Endothelial cell of umbilical vein (primary cell): ENCODE data around the gene APC2. TPM values are rescaled to one million over a fixed set of nuclear protein-coding genes. Genes with fewer than 3 reads are reported as not detected.

Source experiments
- BruUV-seq: library from RNA; stranded (reverse); fragments of 400-500 nt; replicated peaks from 2 replicates; lab custom pipeline; 2021; lab: Mats Ljungman, UMichigan
- CTCF ChIA-PET: fragments of 300-600, 350-600 bp; sonication (Branson Sonifier 250); formaldehyde crosslinking; loops from one replicate; lab custom pipeline; 2021; ENCODE audit warnings: antibody characterized with exemption, inconsistent platforms; lab: Charles Lee
- POLR2A ChIA-PET: fragments of 300-600, 350-600 bp; sonication (Branson Sonifier 250); formaldehyde crosslinking; loops from one replicate; lab custom pipeline; 2021; ENCODE audit warnings: antibody characterized with exemption, inconsistent platforms; lab: Charles Lee
- DNase-seq: peaks from one replicate; pipeline ENCODE4 v3.0.0-alpha.2; 2011; ENCODE audit warnings: low read depth, low spot score
- FAIRE-seq: peaks from 2 replicates; lab custom pipeline; 2011; peaks lifted over from hg19 to GRCh38; lab: Jason Lieb, UNC
- H2AFZ ChIP-seq: 2 replicates; pipeline ENCODE4 v1.6.0; 2012; ENCODE audit warnings: low read depth, low read length, control low read depth, inconsistent platforms
- H3K27ac ChIP-seq: 2 replicates; pipeline ENCODE4 v1.5.1; 2011; ENCODE audit warnings: low read depth, mild to moderate bottlenecking, control low read depth, low read length, moderate library complexity; ENCODE audit not compliant: insufficient read depth
- H3K27me3 ChIP-seq, 2 experiments: 2 replicates each; pipeline versions ENCODE4 v1.6.0 to v1.6.1; 2011; ENCODE audit warnings: low read length in 2 of 2, mixed read lengths in 1 of 2; ENCODE audit not compliant: control insufficient read depth in 2 of 2, insufficient read depth in 2 of 2
- H3K36me3 ChIP-seq, 2 experiments: 2 replicates in 1 of 2; 3 replicates in 1 of 2; pipeline ENCODE4 v1.5.1; 2011; ENCODE audit warnings: low read length in 2 of 2, mild to moderate bottlenecking in 1 of 2, moderate library complexity in 1 of 2; ENCODE audit not compliant: control insufficient read depth in 2 of 2, insufficient read depth in 2 of 2; ENCODE audit errors: extremely low read depth in 1 of 2
- H3K4me1 ChIP-seq: 3 replicates; pipeline ENCODE4 v1.5.1; 2011; ENCODE audit warnings: mild to moderate bottlenecking, low read length; ENCODE audit not compliant: control insufficient read depth, insufficient read depth; ENCODE audit errors: extremely low read depth
- H3K4me2 ChIP-seq: 2 replicates; pipeline ENCODE4 v1.6.1; 2011; ENCODE audit warnings: low read length, control low read depth, mixed read lengths; ENCODE audit not compliant: insufficient read depth
- H3K4me3 ChIP-seq, 3 experiments: fragments of 200-600 bp in 1 of 3; sonication (generic), shearing (Covaris generic) in 1 of 3; replicated peaks in 1 of 3; 2 replicates each; pipeline ENCODE4 v1.5.1; 2011 to 2016; ENCODE audit warnings: control low read depth in 3 of 3, low read length in 3 of 3, mild to moderate bottlenecking in 2 of 3, inconsistent platforms in 1 of 3, low read depth in 1 of 3, moderate library complexity in 1 of 3; ENCODE audit not compliant: insufficient read depth in 1 of 3
- H3K79me2 ChIP-seq: 2 replicates; pipeline ENCODE4 v1.6.0; 2012; ENCODE audit warnings: low read length, inconsistent platforms; ENCODE audit not compliant: control insufficient read depth, insufficient read depth
- H3K9ac ChIP-seq: replicated peaks from 2 replicates; pipeline ENCODE3; 2011; ENCODE audit warnings: low read length, control low read depth; ENCODE audit not compliant: insufficient read depth; ENCODE audit errors: extremely low read depth
- H3K9me1 ChIP-seq: replicated peaks from 3 replicates; pipeline ENCODE4 v1.6.0; 2011; ENCODE audit warnings: mild to moderate bottlenecking, low read length; ENCODE audit not compliant: control insufficient read depth, insufficient read depth; ENCODE audit errors: extremely low read depth
- H3K9me3 ChIP-seq: replicated peaks from 2 replicates; pipeline ENCODE4 v1.5.1; 2012; ENCODE audit warnings: low read length, inconsistent platforms; ENCODE audit not compliant: control insufficient read depth, insufficient read depth
- H4K20me1 ChIP-seq: replicated peaks from 2 replicates; pipeline ENCODE3; 2011; ENCODE audit warnings: mild to moderate bottlenecking, low read length; ENCODE audit not compliant: control insufficient read depth, insufficient read depth; ENCODE audit errors: extremely low read depth
- EZH2 ChIP-seq: IDR thresholded peaks from 2 replicates; pipeline ENCODE4 v1.6.1; 2012; ENCODE audit warnings: borderline replicate concordance, low read depth, mild to moderate bottlenecking, moderate library complexity, low read length, inconsistent platforms; ENCODE audit not compliant: severe bottlenecking
- FOS ChIP-seq: IDR thresholded peaks from 2 replicates; pipeline ENCODE4 v1.6.1; 2011; ENCODE audit warnings: mild to moderate bottlenecking, low read length, moderate library complexity, borderline replicate concordance; ENCODE audit not compliant: insufficient read depth
- GATA2 ChIP-seq: IDR thresholded peaks from 2 replicates; pipeline ENCODE4 v1.7.0; 2011; ENCODE audit warnings: low read depth, mild to moderate bottlenecking, moderate library complexity, mixed read lengths, low read length; ENCODE audit not compliant: insufficient read length, insufficient read depth
- JUN ChIP-seq: IDR thresholded peaks from 2 replicates; pipeline ENCODE4 v1.6.1; 2011; ENCODE audit warnings: borderline replicate concordance, low read depth; ENCODE audit not compliant: insufficient read length, insufficient read depth
- MAX ChIP-seq: IDR thresholded peaks from 2 replicates; pipeline ENCODE4 v1.6.1; 2011; ENCODE audit not compliant: insufficient read depth, insufficient read length
- MYC ChIP-seq: IDR thresholded peaks from one replicate; pipeline ENCODE4 v1.6.1; 2011; ENCODE audit warnings: mild to moderate bottlenecking, low read depth, low read length
- POLR2A ChIP-seq: IDR thresholded peaks from 2 replicates; pipeline ENCODE4 v1.6.1; 2012; ENCODE audit warnings: low read depth, mild to moderate bottlenecking, control low read depth, low read length
- POLR2AphosphoS5 ChIP-seq: IDR thresholded peaks from 2 replicates; pipeline ENCODE4 v1.6.1; 2012; ENCODE audit warnings: low read depth, mild to moderate bottlenecking, control low read depth, low read length, moderate library complexity; ENCODE audit not compliant: insufficient read depth
- dilution Hi-C: fragments of 300-500 bp; cut with MboI; formaldehyde crosslinking; loops from one replicate; pipeline ENCODE4 v1.15.0; 2019; ENCODE audit warnings: low sequenced_read_pairs; ENCODE audit not compliant: extremely low pct_ligation_motif_present
- intact Hi-C: fragments of 100-400 bp; cut with micrococcal nuclease; formaldehyde crosslinking; loops from one replicate; pipeline ENCODE4 v1.10.0; 2022
- polyA plus RNA-seq, 4 experiments: library from polyadenylated mRNA; depleted of rRNA in 3 of 4; stranded (reverse) in 3 of 4; unstranded in 1 of 4; fragments of >200 nt; gene quantifications; 2 replicates each; pipeline versions ENCODE4 v1.2.1 to v1.2.3, GENCODE V29; 2011 to 2012; ENCODE audit warnings: missing spikeins in 1 of 4
- total RNA-seq: library from RNA; stranded (reverse); gene quantifications from 2 replicates; pipeline ENCODE4 v1.2.3, GENCODE V29; 2021
- TF ChIP-seq, protein P1 (sequence below), 2 donors: IDR thresholded peaks; 1 replicate in 1 of 2; 2 replicates in 1 of 2; pipeline ENCODE4 v1.5.1; 2011; ENCODE audit warnings: low read length in 2 of 2, mild to moderate bottlenecking in 2 of 2, moderate library complexity in 2 of 2, control low read depth in 1 of 2, inconsistent platforms in 1 of 2, low read depth in 1 of 2; ENCODE audit not compliant: insufficient read depth in 1 of 2; ENCODE audit errors: extremely low read depth in 1 of 2

The APC2 gene
- total and polyA plus RNA-seq, 2 donors (not counting 3 experiments of a cell fraction or from before 2014, with no cell fraction given): 0.01 to 0.04 TPM

DNA sequence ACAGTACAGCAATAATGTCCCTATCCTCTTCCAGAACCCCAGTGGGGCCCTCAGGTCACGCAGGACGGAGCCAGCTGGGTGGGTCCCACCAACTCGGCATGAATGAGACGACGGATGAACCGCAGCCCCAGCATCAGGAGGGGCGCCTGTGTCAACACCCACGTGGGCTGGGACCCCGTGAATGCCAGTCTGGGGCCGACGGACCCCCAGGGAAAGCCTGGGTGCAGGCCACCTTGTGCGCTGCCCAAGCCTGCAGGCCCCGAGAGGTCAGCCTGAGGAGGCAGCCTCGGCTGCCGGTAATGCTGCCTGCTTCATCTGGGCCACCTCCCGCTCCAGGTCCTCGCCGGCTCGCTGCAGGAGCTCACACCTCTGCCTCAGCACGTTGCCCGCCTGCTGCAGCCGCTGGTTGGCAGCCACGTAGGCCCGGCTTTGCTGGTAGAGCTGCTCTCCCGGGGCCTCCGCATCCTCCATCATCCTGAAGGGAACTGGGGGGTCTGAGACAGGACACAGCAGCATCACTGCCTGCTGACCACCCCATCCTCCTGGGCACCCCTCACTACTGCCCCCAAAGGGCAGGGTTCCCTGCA, 24.9 kb downstream of the APC2 start:
- ChIA-PET CTCF (interaction anchor here (1.5 to 2.4 kb wide), 2 partner anchors 9 to 30 kb away, joined by 5 to 12 read pairs; no protein-coding TSS in a partner anchor), POLR2A (no interaction called here)
- Histone ChIP-seq H4K20me1 (no peaks in the 10 kb centered on the region), H2AFZ (no peak overlapping the region), H3K9me3 (no peaks in the 10 kb centered on the region), H3K36me3 (peaks cover 0 to 3% of the 10 kb centered on the region in 2 experiments), H3K27me3 (peaks cover 21 to 36% of the 10 kb centered on the region in 2 experiments), H3K4me3 (no peak overlapping the region), H3K9ac (no peak overlapping the region), H3K4me1 (peaks cover 7% of the 10 kb centered on the region), H3K79me2 (peaks cover 5% of the 10 kb centered on the region), H3K9me1 (no peaks in the 10 kb centered on the region), H3K4me2 (no peak overlapping the region), H3K27ac (no peak overlapping the region)
- no peak for FAIRE-seq
- TF ChIP-seq GATA2 (no peak), EZH2 (no peak), MAX (no peak), MYC (no peak), JUN (no peak), FOS (no peak), POLR2A (no peak), POLR2AphosphoS5 (no peak)
- TF ChIP-seq, protein P1, sequence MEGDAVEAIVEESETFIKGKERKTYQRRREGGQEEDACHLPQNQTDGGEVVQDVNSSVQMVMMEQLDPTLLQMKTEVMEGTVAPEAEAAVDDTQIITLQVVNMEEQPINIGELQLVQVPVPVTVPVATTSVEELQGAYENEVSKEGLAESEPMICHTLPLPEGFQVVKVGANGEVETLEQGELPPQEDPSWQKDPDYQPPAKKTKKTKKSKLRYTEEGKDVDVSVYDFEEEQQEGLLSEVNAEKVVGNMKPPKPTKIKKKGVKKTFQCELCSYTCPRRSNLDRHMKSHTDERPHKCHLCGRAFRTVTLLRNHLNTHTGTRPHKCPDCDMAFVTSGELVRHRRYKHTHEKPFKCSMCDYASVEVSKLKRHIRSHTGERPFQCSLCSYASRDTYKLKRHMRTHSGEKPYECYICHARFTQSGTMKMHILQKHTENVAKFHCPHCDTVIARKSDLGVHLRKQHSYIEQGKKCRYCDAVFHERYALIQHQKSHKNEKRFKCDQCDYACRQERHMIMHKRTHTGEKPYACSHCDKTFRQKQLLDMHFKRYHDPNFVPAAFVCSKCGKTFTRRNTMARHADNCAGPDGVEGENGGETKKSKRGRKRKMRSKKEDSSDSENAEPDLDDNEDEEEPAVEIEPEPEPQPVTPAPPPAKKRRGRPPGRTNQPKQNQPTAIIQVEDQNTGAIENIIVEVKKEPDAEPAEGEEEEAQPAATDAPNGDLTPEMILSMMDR (IDR thresholded peaks at IDR 0.05; ENCODE audit: extremely low read depth in 1 of 2, insufficient read depth in 1 of 2, low read depth in 1 of 2, low read length in 2 of 2): no peak
- no TSS peak for BruUV-seq
- dilution Hi-C loops: no loop called here
- intact Hi-C loops: no loop called here
- no peak for DNase-seq
